HEK293 (cell line): Measurements from ENCODE around the gene LIPE.

Experiments used
- CTCF ChIP-seq: fragments of 450-650 bp; formaldehyde crosslinking; IDR thresholded peaks from 2 replicates; pipeline ENCODE4 v1.5.1; 2016; ENCODE audit warnings: missing biosample characterization, missing genetic modification characterization
- GLIS1 ChIP-seq: fragments of 450-650 bp; formaldehyde crosslinking; IDR thresholded peaks from 2 replicates; pipeline ENCODE4 v1.5.1; 2016; ENCODE audit warnings: missing biosample characterization, missing genetic modification characterization
- MYNN ChIP-seq: fragments of 450-650 bp; formaldehyde crosslinking; IDR thresholded peaks from 2 replicates; pipeline ENCODE4 v1.5.1; 2016; ENCODE audit warnings: missing biosample characterization, missing genetic modification characterization, borderline replicate concordance
- PRDM10 ChIP-seq: fragments of 450-650 bp; formaldehyde crosslinking; IDR thresholded peaks from 2 replicates; pipeline ENCODE4 v1.5.1; 2016; ENCODE audit warnings: missing biosample characterization, missing genetic modification characterization
- REST ChIP-seq: fragments of 450-650 bp; formaldehyde crosslinking; IDR thresholded peaks from 2 replicates; pipeline ENCODE4 v1.5.1; 2016; ENCODE audit warnings: missing biosample characterization, missing genetic modification characterization
- TCF7L2 ChIP-seq: IDR thresholded peaks from 2 replicates; pipeline ENCODE4 v1.6.1; 2011; ENCODE audit warnings: low read depth, mild to moderate bottlenecking, inconsistent platforms, low read length, moderate library complexity, borderline replicate concordance
- TRIM28 ChIP-seq: IDR thresholded peaks from 2 replicates; pipeline ENCODE4 v1.6.1; 2011; ENCODE audit warnings: low read length, control low read depth, borderline replicate concordance
- ZNF169 ChIP-seq: fragments of 450-650 bp; formaldehyde crosslinking; IDR thresholded peaks from 2 replicates; pipeline ENCODE4 v1.5.1; 2016; ENCODE audit warnings: missing biosample characterization, missing genetic modification characterization
- ZNF274 ChIP-seq, 2 experiments: fragments of 200-500 bp in 1 of 2; fragments of 450-650 bp in 1 of 2; sonication (Bioruptor generic) in 1 of 2; formaldehyde crosslinking in 1 of 2; IDR thresholded peaks; 2 replicates each; pipeline versions ENCODE4 v1.5.1 to v1.6.1; 2014 to 2016; ENCODE audit warnings: borderline replicate concordance in 1 of 2, inconsistent platforms in 1 of 2, low read length in 1 of 2, missing biosample characterization in 1 of 2, missing genetic modification characterization in 1 of 2
- ZNF362 ChIP-seq: fragments of 450-650 bp; formaldehyde crosslinking; IDR thresholded peaks from 2 replicates; pipeline ENCODE4 v1.5.1; 2016; ENCODE audit warnings: missing biosample characterization, missing genetic modification characterization
- ZNF473 ChIP-seq: fragments of 450-650 bp; formaldehyde crosslinking; IDR thresholded peaks from 2 replicates; pipeline ENCODE4 v1.5.1; 2017; ENCODE audit warnings: missing biosample characterization, missing genetic modification characterization
- ZNF530 ChIP-seq: fragments of 450-650 bp; formaldehyde crosslinking; IDR thresholded peaks from 2 replicates; pipeline ENCODE4 v1.5.1; 2016; ENCODE audit warnings: low read depth, missing biosample characterization, missing genetic modification characterization
- ZNF707 ChIP-seq: fragments of 450-650 bp; formaldehyde crosslinking; IDR thresholded peaks from 2 replicates; pipeline ENCODE4 v1.5.1; 2016; ENCODE audit warnings: missing biosample characterization, missing genetic modification characterization

GRCh38 chr19:42461700-42462324 lies 34.6 kb upstream of the LIPE start:
- TF ChIP-seq ZNF169 (tag by site-specific recombination) (no peak), ZNF530 (no peak), TRIM28 (no peak), PRDM10 (tag by site-specific recombination) (no peak), CTCF (tag by site-specific recombination) (no peak), TCF7L2 (no peak), REST (tag by site-specific recombination) (no peak), MYNN (tag by site-specific recombination) (no peak), ZNF473 (tag by site-specific recombination) (no peak), GLIS1 (no peak), ZNF362 (no peak), ZNF274 (IDR thresholded peaks at IDR 0.05; ENCODE audit: low read length) (no peak), ZNF274 (tag by site-specific recombination; IDR thresholded peaks at IDR 0.05; ENCODE audit: borderline replicate concordance) (no peak), ZNF707 (tag by site-specific recombination) (no peak)
